ENCODE data around the gene MARCHF10. TPM values are rescaled to one million over a fixed set of nuclear protein-coding genes. Genes with fewer than 3 reads are reported as not detected.

Gene MARCHF10
- total and polyA plus RNA-seq, 2 experiments from 2014 or later: not detected

- no peak overlapping the region for H3K4me3 ChIP-seq
- TF ChIP-seq, protein P1, sequence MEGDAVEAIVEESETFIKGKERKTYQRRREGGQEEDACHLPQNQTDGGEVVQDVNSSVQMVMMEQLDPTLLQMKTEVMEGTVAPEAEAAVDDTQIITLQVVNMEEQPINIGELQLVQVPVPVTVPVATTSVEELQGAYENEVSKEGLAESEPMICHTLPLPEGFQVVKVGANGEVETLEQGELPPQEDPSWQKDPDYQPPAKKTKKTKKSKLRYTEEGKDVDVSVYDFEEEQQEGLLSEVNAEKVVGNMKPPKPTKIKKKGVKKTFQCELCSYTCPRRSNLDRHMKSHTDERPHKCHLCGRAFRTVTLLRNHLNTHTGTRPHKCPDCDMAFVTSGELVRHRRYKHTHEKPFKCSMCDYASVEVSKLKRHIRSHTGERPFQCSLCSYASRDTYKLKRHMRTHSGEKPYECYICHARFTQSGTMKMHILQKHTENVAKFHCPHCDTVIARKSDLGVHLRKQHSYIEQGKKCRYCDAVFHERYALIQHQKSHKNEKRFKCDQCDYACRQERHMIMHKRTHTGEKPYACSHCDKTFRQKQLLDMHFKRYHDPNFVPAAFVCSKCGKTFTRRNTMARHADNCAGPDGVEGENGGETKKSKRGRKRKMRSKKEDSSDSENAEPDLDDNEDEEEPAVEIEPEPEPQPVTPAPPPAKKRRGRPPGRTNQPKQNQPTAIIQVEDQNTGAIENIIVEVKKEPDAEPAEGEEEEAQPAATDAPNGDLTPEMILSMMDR (IDR thresholded peaks at IDR 0.05; ENCODE audit: poor library complexity): no peak
- TF ChIP-seq EZH2 (IDR thresholded peaks at IDR 0.05; ENCODE audit: borderline replicate concordance) (no peak), EZH2phosphoT487 (IDR thresholded peaks at IDR 0.05; ENCODE audit: low read depth, severe bottlenecking, unreplicated experiment) (no peak)
- no peaks in the 10 kb centered on the region for H3K36me3 ChIP-seq (replicated peaks; ENCODE audit: insufficient read depth, low read depth)
- no peaks in the 10 kb centered on the region for H4K20me1 ChIP-seq (ENCODE audit: insufficient read depth, poor library complexity, severe bottlenecking)
- H3K9me3 ChIP-seq (ENCODE audit: low read depth): no peaks in the 10 kb centered on the region
- no peaks in the 10 kb centered on the region for H3K4me1 ChIP-seq (ENCODE audit: insufficient read depth)
- H3K27ac ChIP-seq: no peak overlapping the region
- no peak overlapping the region for H3K4me2 ChIP-seq
- H2AFZ ChIP-seq: no peak overlapping the region
- no peak for DNase-seq (ENCODE audit: low spot score)
- H3K27me3 ChIP-seq: no peaks in the 10 kb centered on the region
- H3K79me2 ChIP-seq: no peaks in the 10 kb centered on the region
- WGBS (ENCODE audit: low lambda C conversion rate, missing lambda C conversion rate): 96% methylated on average over 30 of the region's 37 CpGs
- no peaks in the 10 kb centered on the region for H3K9me2 ChIP-seq (replicated peaks; ENCODE audit: insufficient read depth)
Measured at GRCh38 chr17:62689441-62690167, 118.5 kb downstream of the MARCHF10 start.

- TF ChIP-seq EZH2phosphoT487 (IDR thresholded peaks at IDR 0.05; ENCODE audit: low read depth, severe bottlenecking, unreplicated experiment) (no peak), EZH2 (IDR thresholded peaks at IDR 0.05; ENCODE audit: borderline replicate concordance) (no peak)
- TF ChIP-seq, protein P1 (IDR thresholded peaks at IDR 0.05; ENCODE audit: poor library complexity): no peak
- Histone ChIP-seq H2AFZ (no peak overlapping the region), H3K9me2 (replicated peaks; ENCODE audit: insufficient read depth) (no peaks in the 10 kb centered on the region), H3K4me1 (ENCODE audit: insufficient read depth) (no peaks in the 10 kb centered on the region), H3K27me3 (no peaks in the 10 kb centered on the region), H4K20me1 (ENCODE audit: insufficient read depth, poor library complexity, severe bottlenecking) (no peaks in the 10 kb centered on the region), H3K4me3 (no peak overlapping the region), H3K9me3 (ENCODE audit: low read depth) (no peaks in the 10 kb centered on the region), H3K79me2 (no peaks in the 10 kb centered on the region), H3K27ac (no peak overlapping the region), H3K4me2 (no peak overlapping the region), H3K36me3 (replicated peaks; ENCODE audit: insufficient read depth, low read depth) (no peaks in the 10 kb centered on the region)
- 95% methylated on average over 11 of the region's 11 CpGs for WGBS (ENCODE audit: low lambda C conversion rate, missing lambda C conversion rate)
- no peak for DNase-seq (ENCODE audit: low spot score)
Measured at GRCh38 chr17:62688398-62689160, 119.5 kb downstream of the MARCHF10 start.

GRCh38 chr17:62687997-62688396 is 120.1 kb downstream of the MARCHF10 start:
- Histone ChIP-seq H3K79me2 (no peaks in the 10 kb centered on the region), H3K4me2 (no peak overlapping the region), H3K27ac (no peak overlapping the region), H3K4me3 (no peak overlapping the region), H3K9me2 (replicated peaks; ENCODE audit: insufficient read depth) (no peaks in the 10 kb centered on the region), H4K20me1 (ENCODE audit: insufficient read depth, poor library complexity, severe bottlenecking) (no peaks in the 10 kb centered on the region), H3K36me3 (replicated peaks; ENCODE audit: insufficient read depth, low read depth) (no peaks in the 10 kb centered on the region), H3K4me1 (ENCODE audit: insufficient read depth) (no peaks in the 10 kb centered on the region), H3K27me3 (no peaks in the 10 kb centered on the region), H3K9me3 (ENCODE audit: low read depth) (no peaks in the 10 kb centered on the region), H2AFZ (no peak overlapping the region)
- DNase-seq (ENCODE audit: low spot score): no peak
- WGBS (ENCODE audit: low lambda C conversion rate, missing lambda C conversion rate): 92% methylated on average over 4 of the region's 4 CpGs
- TF ChIP-seq EZH2 (IDR thresholded peaks at IDR 0.05; ENCODE audit: borderline replicate concordance) (no peak), EZH2phosphoT487 (IDR thresholded peaks at IDR 0.05; ENCODE audit: low read depth, severe bottlenecking, unreplicated experiment) (no peak)
- TF ChIP-seq, protein P1 (IDR thresholded peaks at IDR 0.05; ENCODE audit: poor library complexity): no peak

Measured in hepatocyte (in vitro differentiated cells).